Psoas muscle (tissue), 8 donors: ENCODE data around the gene ABCB1. TPM values are rescaled to one million over a fixed set of nuclear protein-coding genes. Genes with fewer than 3 reads are reported as not detected.
"Not testable (repeated sequence)": the region's sequence is repeated elsewhere in the genome, so short reads cannot be mapped to it uniquely, and the experiment has no call there.

Source experiments
- ATAC-seq, 4 donors: fragments of 200-7000 bp; cut with Tn5 transposase; one replicate each; pipeline ENCODE4 v1.9.1; 2020; ENCODE audit warnings: moderate library complexity in 3 of 4, mild to moderate bottlenecking in 2 of 4
- DNase-seq, 2 donors: peaks; one replicate each; pipeline ENCODE4 v3.0.0-alpha.2; 2020
- H3K27ac ChIP-seq: fragments of 200-600 bp; one replicate; pipeline ENCODE4 v1.8.0; 2022
- H3K27me3 ChIP-seq, 3 donors: fragments of 200-600 bp in 1 of 3; one replicate each; pipeline versions ENCODE4 v1.6.1 to v1.8.0; 2013 to 2022; ENCODE audit warnings: low read length in 2 of 3, mild to moderate bottlenecking in 2 of 3, moderate library complexity in 1 of 3; ENCODE audit not compliant: insufficient read depth in 3 of 3
- H3K36me3 ChIP-seq, 2 donors: fragments of 200-600 bp in 1 of 2; one replicate each; pipeline versions ENCODE4 v1.6.1 to v1.8.0; 2013 to 2022; ENCODE audit warnings: low read depth in 1 of 2, mild to moderate bottlenecking in 1 of 2, moderate library complexity in 1 of 2; ENCODE audit not compliant: insufficient read depth in 1 of 2
- H3K4me1 ChIP-seq: fragments of 200-600 bp; one replicate; pipeline ENCODE4 v1.8.0; 2022
- H3K4me3 ChIP-seq: fragments of 200-600 bp; one replicate; pipeline ENCODE4 v1.8.0; 2022; ENCODE audit warnings: mild to moderate bottlenecking
- H3K9me3 ChIP-seq: fragments of 200-600 bp; one replicate; pipeline ENCODE4 v1.8.0; 2022
- CTCF ChIP-seq: fragments of 200-600 bp; IDR thresholded peaks from one replicate; pipeline ENCODE4 v1.8.0; 2022; ENCODE audit warnings: antibody characterized with exemption
- WGBS, 3 donors: extraction: QIAGEN DNeasy Blood & Tissue Kit; methylation state at CpG; one replicate each; pipeline versions ENCODE4 v1.1.6 to v1.1.7; 2013; 5-methylcytosine and 5-hydroxymethylcytosine counted together
- intact Hi-C, 2 donors: fragments of 100-400 bp; cut with DNase I; formaldehyde crosslinking; loops; one replicate each; pipeline versions ENCODE4 v1.11.0 to v1.14.2; 2022
- polyA plus RNA-seq, 3 donors: library from polyadenylated mRNA; stranded (reverse); fragments of 200-250 nt; gene quantifications; one replicate each; pipeline ENCODE4 v1.2.3, GENCODE V29; 2013
- total RNA-seq, 4 donors: library from RNA; stranded (reverse); fragmentation: NEBNext Ultra II Directional in 2 of 4; extraction: Animal tissue kit (Norgen Biotek cat#: 25700) in 2 of 4; gene quantifications; one replicate each; pipeline versions ENCODE4 v1.2.1 to v1.2.4, GENCODE V29; 2021 to 2023
- donor health status: healthy with polysubstance abuse.
- donor health status: DM: no; HTN: no; CAD: no; lungs with moderate emphysema.
- donor health status: Bipolar disorder and iron deficiency.
- donor health status: healthy.
- donor health status: DM: yes; HTN: yes; CAD: no.
- donor health status: DM: no; HTN: no; CAD: no.
- donor health status: DM: no; HTN: no; CAD: no.
- donor health status: DM: yes; HTN: yes; CAD: no.

Gene ABCB1
- total and polyA plus RNA-seq, 7 donors: 0.09 to 2.4 (median 0.59) TPM

- WGBS, 3 donors: 63 to 78% (median 66%) methylated on average over 2 of the region's 2 CpGs
- no peak for TF ChIP-seq CTCF
These were observed 25.2 kb downstream of the ABCB1 start for GRCh38 chr7:87575521-87575920.

DNA sequence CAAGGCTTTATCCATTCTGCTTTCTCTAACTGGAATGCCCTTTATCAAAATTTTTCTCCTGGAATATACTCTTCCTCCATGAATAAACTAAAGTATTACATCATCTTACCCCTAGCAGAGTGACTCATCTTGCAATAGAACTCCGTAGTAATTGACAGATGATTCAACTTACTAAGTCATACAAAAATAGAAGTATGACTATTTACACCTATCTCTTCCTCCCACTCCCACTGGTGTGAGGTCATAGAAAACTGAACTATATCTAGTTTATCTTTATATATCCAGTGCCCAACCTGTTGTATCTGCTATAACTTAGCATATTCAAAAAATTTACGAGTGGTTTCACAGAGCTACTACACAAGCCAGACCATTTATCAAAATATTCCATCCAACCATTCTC, 26.1 kb downstream of the ABCB1 start:
- intact Hi-C loops: no loop called here
- Histone ChIP-seq H3K27ac (peak overlapping the region; percentile 37), H3K36me3 (no peaks in the 10 kb centered on the region), H3K4me1 (peaks cover 5% of the 10 kb centered on the region), H3K4me3 (no peak overlapping the region), H3K9me3 (no peaks in the 10 kb centered on the region), H3K27me3 (no peaks in the 10 kb centered on the region)
- WGBS, 3 donors: 4 to 27% (median 17%) methylated on average over 2 of the region's 2 CpGs
- ATAC-seq (peak; percentile 76 to 97 (median 96)), DNase-seq (no peak)
- no peak for TF ChIP-seq CTCF

More at GRCh38 chr7:87575521-87575920, 25.2 kb downstream of the ABCB1 start:
- H3K9me3 ChIP-seq: no peaks in the 10 kb centered on the region
- ATAC-seq: peak in 2 of 4 donors; percentile 46 to 53
- H3K27ac ChIP-seq: peak overlapping the region; percentile 37
- peaks cover 5% of the 10 kb centered on the region for H3K4me1 ChIP-seq
- H3K27me3 ChIP-seq: no peaks in the 10 kb centered on the region
- intact Hi-C loops: no loop called here
- no peak for DNase-seq
- no peak overlapping the region for H3K4me3 ChIP-seq
- H3K36me3 ChIP-seq: no peaks in the 10 kb centered on the region

DNA sequence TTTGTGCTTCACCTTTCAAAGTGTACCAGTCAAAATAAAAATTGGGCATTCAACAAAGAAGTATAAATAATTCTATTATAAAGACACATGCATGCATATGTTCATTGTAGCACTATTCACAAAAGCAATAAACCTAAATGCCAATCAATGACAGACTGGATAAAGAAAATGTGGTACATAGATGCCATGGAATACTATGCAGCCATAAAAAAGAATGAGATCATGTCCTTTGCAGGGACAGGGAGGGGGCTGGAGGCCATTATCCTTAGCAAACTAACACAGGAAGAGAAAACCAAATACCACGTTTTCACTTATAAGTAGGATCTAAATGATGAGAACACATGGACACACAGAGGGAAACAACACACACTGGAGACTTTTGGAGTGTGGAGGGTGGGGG, 28.2 kb downstream of the ABCB1 start:
- H3K4me1 ChIP-seq, H3K36me3 ChIP-seq, H3K9me3 ChIP-seq, H3K4me3 ChIP-seq, intact Hi-C loops, H3K27me3 ChIP-seq, DNase-seq, H3K27ac ChIP-seq, ATAC-seq: not testable (repeated sequence)
- 38 to 67% (median 47%) methylated on average over 1 of the region's 1 CpG for WGBS, 3 donors

DNA sequence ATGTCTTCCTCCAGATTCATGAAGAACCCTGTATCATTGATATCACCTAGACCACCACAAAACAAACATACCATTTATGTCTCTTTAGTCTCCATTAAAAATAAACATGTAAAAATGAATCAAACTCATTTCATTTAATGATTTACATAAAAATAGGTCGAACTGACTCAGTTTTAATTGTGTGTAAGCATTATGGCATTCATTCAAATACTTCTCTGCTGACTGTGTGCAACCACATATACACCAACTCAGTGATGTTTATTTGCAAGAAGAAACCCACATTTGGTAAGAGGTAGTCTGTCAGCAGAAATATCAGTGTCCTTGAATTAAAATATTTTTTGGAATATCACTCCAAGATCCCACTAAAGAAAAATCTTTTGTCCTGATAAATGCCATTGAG, 30.5 kb downstream of the ABCB1 start:
- ATAC-seq: no peak
- no peaks in the 10 kb centered on the region for H3K9me3 ChIP-seq
- no peak for TF ChIP-seq CTCF
- no peaks in the 10 kb centered on the region for H3K27me3 ChIP-seq
- WGBS, 3 donors: 22 to 36% (median 34%) methylated on average over 1 of the region's 1 CpG
- peaks cover 5% of the 10 kb centered on the region for H3K4me1 ChIP-seq
- H3K4me3 ChIP-seq: no peak overlapping the region
- no peak for DNase-seq
- H3K27ac ChIP-seq: no peak overlapping the region
- intact Hi-C loops: no loop called here
- no peaks in the 10 kb centered on the region for H3K36me3 ChIP-seq

GRCh38 chr7:87567052-87567451, 33.6 kb downstream of the ABCB1 start:
- Histone ChIP-seq H3K4me3 (no peak overlapping the region), H3K36me3 (no peaks in the 10 kb centered on the region), H3K27ac (no peak overlapping the region), H3K9me3 (no peaks in the 10 kb centered on the region), H3K27me3 (no peaks in the 10 kb centered on the region), H3K4me1 (no peaks in the 10 kb centered on the region)
- DNase-seq: no peak
- intact Hi-C loops: no loop called here
- no peak for ATAC-seq
- 80 to 86% (median 83%) methylated on average over 1 of the region's 1 CpG for WGBS, 3 donors
- TF ChIP-seq CTCF: no peak
